GM23248 (cell line): ENCODE measurements around the gene CDH13. TPM values are rescaled to one million over a fixed set of nuclear protein-coding genes. Genes with fewer than 3 reads are reported as not detected.
A peak's percentile ranks its signal among the peaks of the same experiment; 100 is the strongest.

Experiments used
- DNase-seq: peaks from one replicate; pipeline ENCODE4 v3.0.0-alpha.2; 2015
- H2AFZ ChIP-seq: fragments of 200-600 bp; sonication (generic); 2 replicates; pipeline ENCODE4 v1.6.1; 2016; ENCODE audit warnings: antibody characterized with exemption
- H3F3A ChIP-seq: fragments of 200-600 bp; sonication (generic); 2 replicates; pipeline ENCODE4 v1.6.1; 2016; ENCODE audit warnings: mild to moderate bottlenecking, antibody characterized with exemption, mixed run types; ENCODE audit not compliant: insufficient read depth
- H3K27ac ChIP-seq: fragments of 200-600 bp; sonication (generic); 2 replicates; pipeline ENCODE4 v1.5.1; 2016; ENCODE audit warnings: mild to moderate bottlenecking
- H3K27me3 ChIP-seq: fragments of 200-600 bp; sonication (generic); replicated peaks from 2 replicates; pipeline ENCODE4 v1.6.1; 2016; ENCODE audit warnings: mild to moderate bottlenecking; ENCODE audit not compliant: insufficient read depth
- H3K36me3 ChIP-seq: fragments of 200-600 bp; sonication (generic); 2 replicates; pipeline ENCODE4 v1.6.1; 2016; ENCODE audit warnings: low read depth, mild to moderate bottlenecking
- H3K4me1 ChIP-seq: fragments of 200-600 bp; sonication (generic); 2 replicates; pipeline ENCODE4 v1.6.1; 2016; ENCODE audit warnings: mild to moderate bottlenecking; ENCODE audit not compliant: insufficient read depth
- H3K4me2 ChIP-seq: fragments of 200-600 bp; sonication (generic); one replicate; pipeline ENCODE4 v1.6.1; 2016; ENCODE audit warnings: mild to moderate bottlenecking; ENCODE audit not compliant: unreplicated experiment
- H3K4me3 ChIP-seq: fragments of 200-600 bp; sonication (generic); 2 replicates; pipeline ENCODE4 v1.5.1; 2016; ENCODE audit warnings: mild to moderate bottlenecking
- H3K79me2 ChIP-seq: fragments of 200-600 bp; sonication (generic); 2 replicates; pipeline ENCODE4 v1.6.1; 2016; ENCODE audit warnings: mild to moderate bottlenecking; ENCODE audit not compliant: insufficient read depth
- H3K9ac ChIP-seq: fragments of 200-600 bp; sonication (generic); 2 replicates; pipeline ENCODE4 v1.6.1; 2016; ENCODE audit warnings: mild to moderate bottlenecking
- H3K9me2 ChIP-seq: fragments of 200-600 bp; sonication (generic); 2 replicates; pipeline ENCODE4 v1.6.1; 2016; ENCODE audit warnings: mixed run types, mild to moderate bottlenecking, moderate library complexity; ENCODE audit not compliant: insufficient read depth
- H3K9me3 ChIP-seq: fragments of 200-600 bp; sonication (generic); one replicate; pipeline ENCODE4 v1.6.1; 2017; ENCODE audit warnings: low read depth
- H4K20me1 ChIP-seq: fragments of 200-600 bp; sonication (generic); 2 replicates; pipeline ENCODE4 v1.6.0; 2016; ENCODE audit not compliant: insufficient read depth
- EZH2 ChIP-seq: fragments of 200-600 bp; sonication (generic); IDR thresholded peaks from 2 replicates; pipeline ENCODE4 v1.6.1; 2018; ENCODE audit warnings: antibody characterized with exemption, mild to moderate bottlenecking; ENCODE audit not compliant: insufficient read depth, poor library complexity, severe bottlenecking
- EZH2phosphoT487 ChIP-seq: fragments of 200-600 bp; sonication (generic); IDR thresholded peaks from 2 replicates; pipeline ENCODE4 v1.6.1; 2018; ENCODE audit warnings: antibody characterized with exemption, moderate library complexity, mild to moderate bottlenecking, low read depth; ENCODE audit not compliant: insufficient read depth
- WGBS, 2 experiments: methylation state at CpG; one replicate each; pipeline ENCODE4 v1.1.6; 2015 to 2017; ENCODE audit warnings: low lambda C conversion rate in 2 of 2, low coverage in 1 of 2; ENCODE audit errors: missing lambda C conversion rate in 2 of 2; 5-methylcytosine and 5-hydroxymethylcytosine counted together
- in situ Hi-C: fragments of 300-500 bp; cut with MboI; formaldehyde crosslinking; loops from 2 replicates; pipeline ENCODE4 v1.15.0; 2020
- polyA plus RNA-seq: library from polyadenylated mRNA; unstranded; fragments of >200 nt; fragmentation: Nextera tagmentation; extraction: Ambion mirVana; gene quantifications from 2 replicates; pipeline ENCODE4 v1.2.1, GENCODE V29; 2016
- total RNA-seq: library from RNA; depleted of rRNA; stranded (reverse); fragments of >200 nt; shearing (Covaris generic); gene quantifications from 2 replicates; pipeline ENCODE4 v1.2.3, GENCODE V29; 2014

Gene CDH13
- total and polyA plus RNA-seq, 2 experiments from 2014 or later: 51.0 to 52.8 TPM

- Histone ChIP-seq H3K4me2 (no peak overlapping the region), H3K4me1 (peaks cover 12% of the 10 kb centered on the region), H3K27me3 (no peaks in the 10 kb centered on the region), H3K36me3 (no peaks in the 10 kb centered on the region), H2AFZ (no peak overlapping the region), H3F3A (no peaks in the 10 kb centered on the region), H3K9me3 (no peaks in the 10 kb centered on the region), H3K27ac (no peak overlapping the region), H3K4me3 (no peak overlapping the region), H3K79me2 (peaks cover 15% of the 10 kb centered on the region), H4K20me1 (no peaks in the 10 kb centered on the region), H3K9ac (no peak overlapping the region), H3K9me2 (no peaks in the 10 kb centered on the region)
- in situ Hi-C loops: no loop called here
- no peak for DNase-seq
- TF ChIP-seq EZH2phosphoT487 (no peak), EZH2 (no peak)
- 87 to 88% methylated on average over 5 of the region's 5 CpGs for WGBS, 2 experiments
Measured at GRCh38 chr16:83804366-83804765, 1177.6 kb downstream of the CDH13 start.

GRCh38 chr16:83806036-83806435 lies 1179.3 kb downstream of the CDH13 start:
- Histone ChIP-seq H3F3A (peaks cover 10% of the 10 kb centered on the region; the same call in 1 of the 2 replicates), H3K4me3 (no peak overlapping the region), H3K27me3 (no peaks in the 10 kb centered on the region), H3K9me2 (no peaks in the 10 kb centered on the region), H3K9me3 (no peaks in the 10 kb centered on the region), H3K27ac (no peak overlapping the region), H3K36me3 (no peaks in the 10 kb centered on the region; the same call in 1 of the 2 replicates), H3K4me2 (no peak overlapping the region), H2AFZ (no peak overlapping the region), H3K9ac (no peak overlapping the region), H4K20me1 (no peaks in the 10 kb centered on the region), H3K4me1 (peaks cover 26% of the 10 kb centered on the region), H3K79me2 (peaks cover 32% of the 10 kb centered on the region)
- in situ Hi-C loops: no loop called here
- WGBS, 2 experiments: 44% methylated on average over 5 of the region's 5 CpGs
- TF ChIP-seq EZH2phosphoT487: no peak
- DNase-seq: no peak

GRCh38 chr16:83806731-83807130 lies 1180.0 kb downstream of the CDH13 start:
- TF ChIP-seq EZH2 (no peak), EZH2phosphoT487 (no peak)
- peaks cover 39% of the 10 kb centered on the region for H3K79me2 ChIP-seq
- no peak overlapping the region for H3K4me2 ChIP-seq
- in situ Hi-C loops: no loop called here
- peaks cover 13% of the 10 kb centered on the region; the same call in 1 of the 2 replicates for H3F3A ChIP-seq
- WGBS, 2 experiments: 77 to 85% methylated on average over 6 of the region's 6 CpGs
- H3K27me3 ChIP-seq: no peaks in the 10 kb centered on the region
- H3K9ac ChIP-seq: no peak overlapping the region
- no peaks in the 10 kb centered on the region for H3K9me3 ChIP-seq
- H4K20me1 ChIP-seq: no peaks in the 10 kb centered on the region
- H3K4me1 ChIP-seq: peaks cover 31% of the 10 kb centered on the region
- H3K9me2 ChIP-seq: no peaks in the 10 kb centered on the region
- H3K27ac ChIP-seq: no peak overlapping the region
- H3K36me3 ChIP-seq: peaks cover 6% of the 10 kb centered on the region; the same call in 1 of the 2 replicates
- no peak overlapping the region for H3K4me3 ChIP-seq
- no peak for DNase-seq
- H2AFZ ChIP-seq: peak overlapping the region; percentile 89

- H3K27ac ChIP-seq: no peak overlapping the region
- 58 to 67% methylated on average over 6 to 8 of the region's 8 CpGs for WGBS, 2 experiments
- peaks cover 45% of the 10 kb centered on the region for H3K79me2 ChIP-seq
- no peaks in the 10 kb centered on the region for H4K20me1 ChIP-seq
- H2AFZ ChIP-seq: peak overlapping the region; percentile 89
- TF ChIP-seq EZH2 (no peak), EZH2phosphoT487 (no peak)
- no peaks in the 10 kb centered on the region for H3K27me3 ChIP-seq
- peaks cover 11% of the 10 kb centered on the region; the same call in 1 of the 2 replicates for H3K36me3 ChIP-seq
- H3K4me1 ChIP-seq: peaks cover 28% of the 10 kb centered on the region
- peak overlapping the region; percentile 98 for H3K4me3 ChIP-seq
- H3K9ac ChIP-seq: no peak overlapping the region
- in situ Hi-C loops: no loop called here
- H3K9me2 ChIP-seq: no peaks in the 10 kb centered on the region
- no peak overlapping the region for H3K4me2 ChIP-seq
- no peak for DNase-seq
- no peaks in the 10 kb centered on the region for H3K9me3 ChIP-seq
- H3F3A ChIP-seq: peaks cover 13% of the 10 kb centered on the region; the same call in 1 of the 2 replicates
Measured at GRCh38 chr16:83807327-83807709, 1180.5 kb downstream of the CDH13 start.
